K562 (cell line): ENCODE results near the gene STK4. TPM values are rescaled to one million over a fixed set of nuclear protein-coding genes. Genes with fewer than 3 reads are reported as not detected.
A peak's percentile ranks its signal among the peaks of the same experiment; 100 is the strongest.

ENCODE experiments used
- ATAC-seq: fragments of 200-7000 bp; cut with Tn5 transposase; 3 replicates; pipeline ENCODE4 v1.9.1; 2020; ENCODE audit warnings: moderate library complexity
- BruUV-seq: library from RNA; stranded (reverse); fragments of 400-500 nt; replicated peaks from 2 replicates; lab custom pipeline; 2021; lab: Mats Ljungman, UMichigan
- CTCF ChIA-PET: fragments of 300-600 bp; formaldehyde crosslinking; extraction: SDS; loops from one replicate; lab custom pipeline; 2021; ENCODE audit warnings: low intra/inter-chr PET ratio; lab: Yijun Ruan, JAX
- POLR2A ChIA-PET: fragments of 300-600, 350-650 bp; sonication (Branson Sonifier 250); formaldehyde crosslinking; extraction: SDS; loops from one replicate; lab custom pipeline; 2021; ENCODE audit warnings: antibody characterized with exemption, inconsistent platforms; lab: Yijun Ruan, JAX
- DNase-seq, 4 experiments: peaks; one replicate each; pipeline versions ENCODE4 v3.0.0 to v3.0.0-alpha.2; 2011 to 2018; ENCODE audit warnings: low spot score in 3 of 4, mixed read lengths in 3 of 4; ENCODE audit errors: extremely low read depth in 1 of 4
- FAIRE-seq: peaks from 2 replicates; lab custom pipeline; 2011; peaks lifted over from hg19 to GRCh38; lab: Jason Lieb, UNC
- H2AFZ ChIP-seq: 2 replicates; pipeline ENCODE4 v1.6.0; 2011; ENCODE audit warnings: low read depth, low read length, control low read depth, inconsistent platforms
- H3K27ac ChIP-seq: fragments of 200-600 bp; 3 replicates; pipeline ENCODE4 v1.8.0; 2011; ENCODE audit warnings: low read depth, mild to moderate bottlenecking, control low read depth, inconsistent platforms, low read length, moderate library complexity, mixed read lengths; ENCODE audit errors: extremely low read depth
- H3K27me3 ChIP-seq, 2 experiments: fragments of 300-600 bp in 1 of 2; 2 replicates in 1 of 2; 3 replicates in 1 of 2; pipeline versions ENCODE4 v1.6.0 to v1.8.0; 2011; ENCODE audit warnings: inconsistent platforms in 2 of 2, low read length in 2 of 2, mild to moderate bottlenecking in 1 of 2, mixed read lengths in 1 of 2, moderate library complexity in 1 of 2; ENCODE audit not compliant: control insufficient read depth in 2 of 2, insufficient read depth in 2 of 2
- H3K36me3 ChIP-seq: fragments of 300-600 bp; 3 replicates; pipeline ENCODE4 v1.8.0; 2011; ENCODE audit warnings: mild to moderate bottlenecking, low read length, inconsistent platforms; ENCODE audit not compliant: control insufficient read depth, insufficient read depth
- H3K4me1 ChIP-seq, 2 experiments: fragments of 200-600 bp in 1 of 2; replicated peaks in 1 of 2; 2 replicates in 1 of 2; 3 replicates in 1 of 2; pipeline versions ENCODE4 v1.5.1 to v1.8.0; 2011; ENCODE audit warnings: inconsistent platforms in 2 of 2, low read length in 2 of 2, mild to moderate bottlenecking in 1 of 2, mixed read lengths in 1 of 2, moderate library complexity in 1 of 2; ENCODE audit not compliant: control insufficient read depth in 2 of 2, insufficient read depth in 2 of 2
- H3K4me2 ChIP-seq: 2 replicates; pipeline ENCODE4 v1.6.1; 2011; ENCODE audit warnings: low read length, control low read depth, inconsistent platforms, mixed read lengths; ENCODE audit not compliant: insufficient read depth
- H3K4me3 ChIP-seq: fragments of 200-600 bp; sonication (generic), shearing (Covaris generic); 2 replicates; pipeline ENCODE4 v1.5.1; 2016; ENCODE audit warnings: control low read depth, inconsistent platforms
- H3K79me2 ChIP-seq: fragments of 200-600 bp; 3 replicates; pipeline ENCODE4 v1.8.0; 2011; ENCODE audit warnings: low read length, inconsistent platforms; ENCODE audit not compliant: control insufficient read depth, insufficient read depth
- H3K9ac ChIP-seq, 2 experiments: 2 replicates each; pipeline versions ENCODE4 v1.6.0 to v1.6.1; 2011; ENCODE audit warnings: low read depth in 2 of 2, low read length in 2 of 2, control low read depth in 1 of 2, inconsistent platforms in 1 of 2, mild to moderate bottlenecking in 1 of 2, mixed read lengths in 1 of 2; ENCODE audit not compliant: insufficient read depth in 1 of 2
- H3K9me1 ChIP-seq: one replicate; pipeline ENCODE4 v1.6.0; 2011; ENCODE audit warnings: inconsistent platforms, mild to moderate bottlenecking, low read length, moderate library complexity; ENCODE audit not compliant: control insufficient read depth, insufficient read depth
- H3K9me3 ChIP-seq: replicated peaks from 2 replicates; pipeline ENCODE4 v1.5.1; 2011; ENCODE audit warnings: low read depth, low read length, inconsistent platforms; ENCODE audit not compliant: control insufficient read depth, insufficient read depth
- H4K20me1 ChIP-seq: replicated peaks from 2 replicates; pipeline ENCODE4 v1.6.1; 2011; ENCODE audit warnings: low read length, inconsistent platforms, mixed read lengths; ENCODE audit not compliant: control insufficient read depth, insufficient read depth
- FOXP4 ChIP-seq: sonication (generic); formaldehyde crosslinking; IDR thresholded peaks from 2 replicates; pipeline ENCODE4 v1.8.0; 2022; ENCODE audit warnings: mild to moderate bottlenecking, missing genetic modification reagents, borderline replicate concordance
- POLR2G ChIP-seq: fragments of 200-400 bp; formaldehyde crosslinking; IDR thresholded peaks from 2 replicates; pipeline ENCODE4 v1.6.1; 2017; ENCODE audit warnings: low read depth, mild to moderate bottlenecking, antibody characterized with exemption, low read length, moderate library complexity
- RBFOX2 ChIP-seq: fragments of 200-400 bp; formaldehyde crosslinking; IDR thresholded peaks from 2 replicates; pipeline ENCODE4 v1.6.1; 2017; ENCODE audit warnings: low read depth, mild to moderate bottlenecking, low read length, moderate library complexity
- WGBS: fragments of 100-300 bp; shearing (Covaris generic); methylation state at CpG from one replicate; pipeline ENCODE4 v1.1.6; 2016; ENCODE audit warnings: low coverage, mixed read lengths; ENCODE audit not compliant: insufficient coverage; ENCODE audit errors: missing lambda C conversion rate; 5-methylcytosine and 5-hydroxymethylcytosine counted together
- in situ Hi-C: fragments of 300-500 bp; cut with MboI; formaldehyde crosslinking; loops from 4 replicates; pipeline ENCODE4 v1.15.0; 2018; ENCODE audit warnings: inconsistent platforms, mixed read lengths
- intact Hi-C: fragments of 100-400 bp; cut with micrococcal nuclease; formaldehyde crosslinking; loops from 2 replicates; pipeline ENCODE4 v1.14.2; 2022
- polyA plus RNA-seq, 8 experiments: library from polyadenylated mRNA; depleted of rRNA in 4 of 8; stranded (reverse) in 5 of 8; unstranded in 3 of 8; fragments of >200 nt; fragmentation: Nextera tagmentation in 2 of 8; fragmentation: Illumina TruSeq in 1 of 8; extraction: Ambion mirVana in 2 of 8; extraction: Trizol in 1 of 8; gene quantifications; 2 replicates each; pipeline versions ENCODE4 v1.2.1 to v1.2.3, GENCODE V29; 2011 to 2014; ENCODE audit warnings: inconsistent platforms in 1 of 8, missing spikeins in 1 of 8
- total RNA-seq, 7 experiments: library from RNA; depleted of rRNA in 6 of 7; stranded (reverse); fragments of >200 nt in 6 of 7; fragmentation: Illumina TruSeq in 2 of 7; extraction: Trizol in 2 of 7; gene quantifications; 2 replicates each; pipeline versions ENCODE4 v1.2.1 to v1.2.3, GENCODE V29; 2011 to 2021; ENCODE audit warnings: low replicate concordance in 1 of 7

STK4 gene
- total and polyA plus RNA-seq, 9 of the 15 experiments (the other 6 are each of a cell fraction or from before 2014, with no cell fraction given) = 11.9 to 30.6 (median 22.2) TPM

DNA sequence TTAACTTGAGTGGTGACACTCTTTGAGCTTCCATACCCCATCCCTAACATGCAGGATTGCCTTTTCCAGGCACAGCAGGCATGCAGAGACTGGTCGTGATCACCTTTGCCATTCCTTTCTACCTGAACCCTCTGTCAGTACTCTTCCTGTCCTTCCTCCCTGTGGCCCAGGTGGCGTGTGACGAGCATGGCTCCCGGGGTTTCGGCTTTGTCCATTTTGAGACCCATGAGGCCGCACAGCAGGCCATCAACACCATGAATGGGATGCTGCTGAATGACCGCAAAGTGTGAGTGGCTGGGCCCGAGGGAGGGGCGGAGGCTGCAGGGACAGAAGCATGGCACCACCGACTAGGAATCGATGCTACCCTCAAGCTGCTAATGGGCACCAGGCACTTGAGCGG lies 49.7 kb upstream of the STK4 start:
- no peaks in the 10 kb centered on the region for H3K9me3 ChIP-seq
- no peak overlapping the region for H2AFZ ChIP-seq
- BruUV-seq = no TSS peak
- no peak overlapping the region for H3K4me3 ChIP-seq
- peaks cover 7% of the 10 kb centered on the region; the same call in 2 of the 3 replicates for H3K79me2 ChIP-seq
- TF ChIP-seq FOXP4 (CRISPR knock-in tag) (no peak), RBFOX2 (peak; percentile 45), POLR2G (0 out of 2 replicates have a peak, but pooled peaks have one; percentile 30)
- no peak for ATAC-seq
- no peak overlapping the region; a peak in 1 of 4 replicates for H3K9ac ChIP-seq
- ChIA-PET POLR2A (interaction anchor here (1.1 kb wide), 1 partner anchor 9 kb away, joined by 5 read pairs; no protein-coding TSS in a partner anchor), CTCF (no interaction called here)
- H3K36me3 ChIP-seq = peaks cover 70% of the 10 kb centered on the region
- H3K4me2 ChIP-seq = no peak overlapping the region
- 0 out of 2 replicates have a peak, but pooled peaks cover 3% of the 10 kb centered on the region for H4K20me1 ChIP-seq
- H3K27ac ChIP-seq = no peak overlapping the region
- no peak for FAIRE-seq
- intact Hi-C loops = loop anchor here (10.0 kb wide), 1 partner anchor 178 kb away; no protein-coding TSS in a partner anchor
- WGBS = 95% methylated on average over 12 of the region's 12 CpGs
- H3K4me1 ChIP-seq = peaks cover 7 to 8% of the 10 kb centered on the region in 2 experiments; a peak in 4 of 5 replicates
- no peaks in the 10 kb centered on the region for H3K27me3 ChIP-seq
- in situ Hi-C loops = no loop called here
- no peak for DNase-seq
- no peaks in the 10 kb centered on the region for H3K9me1 ChIP-seq
